OCI-LY1 (cell line): ENCODE measurements around the gene MAP3K7CL.

ENCODE experiments used
- H2AFZ ChIP-seq: fragments of 200-600 bp; sonication (generic), shearing (Covaris generic); 2 replicates; pipeline ENCODE4 v1.6.0; 2014; ENCODE audit warnings: antibody characterized with exemption, mild to moderate bottlenecking, low read length
- H3F3A ChIP-seq: fragments of 200-600 bp; sonication (generic), shearing (Covaris generic); 2 replicates; pipeline ENCODE4 v1.6.0; 2014; ENCODE audit warnings: mild to moderate bottlenecking, antibody characterized with exemption, low read length, moderate library complexity; ENCODE audit not compliant: insufficient read depth
- H3K27ac ChIP-seq: fragments of 200-600 bp; sonication (generic); 2 replicates; pipeline ENCODE4 v1.5.1; 2014; ENCODE audit warnings: low read length, mixed run types, mild to moderate bottlenecking, low read depth; ENCODE audit not compliant: poor library complexity, severe bottlenecking
- H3K27me3 ChIP-seq: fragments of 200-600 bp; sonication (generic); 2 replicates; pipeline ENCODE4 v1.6.0; 2014; ENCODE audit warnings: antibody characterized with exemption, mild to moderate bottlenecking, low read length, moderate library complexity; ENCODE audit not compliant: insufficient read depth
- H3K36me3 ChIP-seq: fragments of 200-600 bp; sonication (generic); 2 replicates; pipeline ENCODE4 v1.6.1; 2014; ENCODE audit warnings: mild to moderate bottlenecking, antibody characterized with exemption, low read length, moderate library complexity, mixed read lengths; ENCODE audit not compliant: insufficient read depth
- H3K4me1 ChIP-seq: fragments of 200-600 bp; sonication (generic); 2 replicates; pipeline ENCODE4 v1.5.1; 2014; ENCODE audit warnings: mild to moderate bottlenecking, low read length, moderate library complexity; ENCODE audit not compliant: insufficient read depth, severe bottlenecking
- H3K4me2 ChIP-seq: fragments of 200-600 bp; sonication (generic), shearing (Covaris generic); 2 replicates; pipeline ENCODE4 v1.6.1; 2014; ENCODE audit warnings: low read length
- H3K4me3 ChIP-seq: fragments of 200-600 bp; sonication (generic); 2 replicates; pipeline ENCODE4 v1.5.1; 2014; ENCODE audit warnings: low read length, low read depth, mild to moderate bottlenecking, mixed read lengths; ENCODE audit not compliant: poor library complexity, severe bottlenecking
- H3K79me2 ChIP-seq: fragments of 200-600 bp; shearing (Covaris generic); 2 replicates; pipeline ENCODE4 v1.6.1; 2016; ENCODE audit warnings: mixed run types, low read length, mixed read lengths; ENCODE audit not compliant: insufficient read depth
- H3K9ac ChIP-seq: fragments of 200-600 bp; sonication (generic), shearing (Covaris generic); 2 replicates; pipeline ENCODE4 v1.6.1; 2014; ENCODE audit warnings: mild to moderate bottlenecking, low read length, mixed read lengths
- H3K9me2 ChIP-seq: fragments of 200-600 bp; sonication (generic), shearing (Covaris generic); 2 replicates; pipeline ENCODE4 v1.6.1; 2014; ENCODE audit warnings: low read depth, mild to moderate bottlenecking, low read length, mixed read lengths
- H3K9me3 ChIP-seq: fragments of 200-600 bp; shearing (Covaris generic); 2 replicates; pipeline ENCODE4 v1.6.1; 2014; ENCODE audit warnings: low read length, mixed read lengths
- H4K20me1 ChIP-seq: fragments of 200-600 bp; sonication (generic), shearing (Covaris generic); 2 replicates; pipeline ENCODE4 v1.6.0; 2016; ENCODE audit warnings: mild to moderate bottlenecking, low read length; ENCODE audit not compliant: insufficient read depth
- CTCF ChIP-seq: fragments of 200-600 bp; sonication (generic), shearing (Covaris generic); IDR thresholded peaks from 2 replicates; pipeline ENCODE4 v1.5.1; 2017; ENCODE audit warnings: mild to moderate bottlenecking, antibody characterized with exemption, low read length, moderate library complexity, mixed read lengths
- EZH2 ChIP-seq: fragments of 200-600 bp; sonication (generic), shearing (Covaris generic); IDR thresholded peaks from 2 replicates; pipeline ENCODE4 v1.8.0; 2017; ENCODE audit warnings: borderline replicate concordance, mixed run types, mild to moderate bottlenecking, antibody characterized with exemption, low read length, moderate library complexity, mixed read lengths

Gene MAP3K7CL

GRCh38 chr21:29211205-29211604, 80.8 kb downstream of the MAP3K7CL start:
- Histone ChIP-seq H3F3A (no peaks in the 10 kb centered on the region), H3K9ac (no peak overlapping the region), H3K9me3 (no peaks in the 10 kb centered on the region), H4K20me1 (no peaks in the 10 kb centered on the region), H3K36me3 (no peaks in the 10 kb centered on the region), H3K27me3 (no peaks in the 10 kb centered on the region), H3K4me1 (no peaks in the 10 kb centered on the region), H3K4me3 (no peak overlapping the region), H3K4me2 (no peak overlapping the region), H3K9me2 (no peaks in the 10 kb centered on the region), H3K27ac (no peak overlapping the region), H3K79me2 (no peaks in the 10 kb centered on the region), H2AFZ (no peak overlapping the region)
- TF ChIP-seq EZH2 (no peak), CTCF (no peak)

GRCh38 chr21:29212446-29212845, 82.0 kb downstream of the MAP3K7CL start:
- Histone ChIP-seq H3K27ac (no peak overlapping the region), H3K27me3 (no peaks in the 10 kb centered on the region), H2AFZ (no peak overlapping the region), H3K4me2 (no peak overlapping the region), H3K9me3 (no peaks in the 10 kb centered on the region), H3K4me1 (no peaks in the 10 kb centered on the region), H3K4me3 (no peak overlapping the region), H3K9ac (no peak overlapping the region), H3K9me2 (no peaks in the 10 kb centered on the region), H3F3A (no peaks in the 10 kb centered on the region), H3K36me3 (no peaks in the 10 kb centered on the region), H3K79me2 (no peaks in the 10 kb centered on the region), H4K20me1 (no peaks in the 10 kb centered on the region)
- TF ChIP-seq EZH2 (no peak), CTCF (no peak)

- no peaks in the 10 kb centered on the region for H3F3A ChIP-seq
- no peak overlapping the region for H3K9ac ChIP-seq
- no peaks in the 10 kb centered on the region for H3K79me2 ChIP-seq
- H3K9me2 ChIP-seq = no peaks in the 10 kb centered on the region
- H3K27ac ChIP-seq = no peak overlapping the region
- no peaks in the 10 kb centered on the region for H4K20me1 ChIP-seq
- H3K9me3 ChIP-seq = no peaks in the 10 kb centered on the region
- H3K4me1 ChIP-seq = no peaks in the 10 kb centered on the region
- H3K4me2 ChIP-seq = no peak overlapping the region
- H3K4me3 ChIP-seq = no peak overlapping the region
- TF ChIP-seq CTCF = no peak
- no peak for TF ChIP-seq EZH2
- H3K36me3 ChIP-seq = no peaks in the 10 kb centered on the region
- no peak overlapping the region for H2AFZ ChIP-seq
- H3K27me3 ChIP-seq = no peaks in the 10 kb centered on the region
Observed at GRCh38 chr21:29213513-29214385, 83.3 kb downstream of the MAP3K7CL start.
